Pons (tissue), 1 donor: Measurements from ENCODE around the gene CCDC183.
"Not testable (repeated sequence)": the region's sequence is repeated elsewhere in the genome, so short reads cannot be mapped to it uniquely, and the experiment has no call there.

Experiments
- DNase-seq: peaks from one replicate; pipeline ENCODE4 v3.0.0-alpha.2; 2016; ENCODE audit warnings: low spot score

Gene CCDC183

DNA sequence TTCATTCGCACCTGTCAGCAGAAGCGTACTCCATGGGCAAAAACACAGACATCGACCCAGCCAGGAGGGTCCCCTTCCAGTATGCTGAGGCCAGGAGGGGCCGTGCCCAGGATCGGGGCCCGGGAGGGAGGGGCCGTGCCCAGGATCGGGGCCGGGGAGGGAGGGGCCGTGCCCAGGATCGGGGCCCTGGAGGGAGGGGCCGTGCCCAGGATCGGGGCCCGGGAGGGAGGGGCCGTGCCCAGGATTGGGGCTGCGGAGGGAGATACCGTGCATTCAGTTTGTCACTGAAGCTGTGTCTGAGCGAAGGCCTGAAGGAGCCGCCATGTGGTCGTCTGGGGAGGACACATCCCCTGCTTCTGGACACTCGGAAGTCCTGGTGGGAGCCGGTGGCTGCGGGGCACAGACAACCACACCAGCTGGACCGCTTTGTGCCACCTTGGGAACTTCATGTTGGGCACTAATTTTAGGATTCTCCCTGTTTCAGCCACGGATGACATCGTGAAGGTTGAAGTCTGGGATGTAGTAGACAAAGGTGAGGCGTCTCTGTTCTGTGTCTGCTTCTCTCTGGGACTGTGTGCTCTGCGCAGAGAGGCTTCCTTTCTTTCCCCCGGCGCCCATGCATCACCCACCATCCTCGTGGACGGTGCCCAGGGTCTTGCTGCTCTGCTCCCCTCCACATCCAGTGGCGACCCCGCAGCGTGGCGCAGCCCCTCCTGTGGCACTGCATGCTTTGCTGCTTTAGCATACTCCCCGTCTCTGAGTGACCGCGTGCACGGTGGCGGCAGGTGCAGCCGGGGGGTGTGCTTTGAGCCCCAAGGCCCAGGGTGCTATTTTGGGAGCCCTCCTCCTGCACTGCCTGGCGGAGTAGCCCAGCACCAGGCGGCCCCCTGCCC, 29.4 kb downstream of the CCDC183 start:
- DNase-seq: no peak

DNA sequence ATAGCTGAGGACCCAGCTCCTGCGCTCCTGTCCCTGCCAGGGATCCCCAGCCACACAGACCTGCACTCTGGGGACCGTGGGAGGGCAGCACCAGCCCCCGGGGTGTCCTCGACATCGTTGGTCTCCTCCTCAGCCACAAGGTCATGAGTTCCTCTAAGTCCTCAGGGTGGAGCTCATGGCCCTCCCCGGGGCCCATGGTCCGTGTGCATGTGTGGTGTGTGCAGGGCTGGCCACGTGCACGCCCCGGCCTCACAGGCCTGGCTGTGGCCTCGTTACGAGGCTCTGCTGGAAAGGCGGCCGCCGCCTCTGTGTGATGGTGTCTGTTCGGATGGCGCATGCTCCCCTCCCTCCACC, 30.0 kb downstream of the CCDC183 start:
- no peak for DNase-seq

DNA sequence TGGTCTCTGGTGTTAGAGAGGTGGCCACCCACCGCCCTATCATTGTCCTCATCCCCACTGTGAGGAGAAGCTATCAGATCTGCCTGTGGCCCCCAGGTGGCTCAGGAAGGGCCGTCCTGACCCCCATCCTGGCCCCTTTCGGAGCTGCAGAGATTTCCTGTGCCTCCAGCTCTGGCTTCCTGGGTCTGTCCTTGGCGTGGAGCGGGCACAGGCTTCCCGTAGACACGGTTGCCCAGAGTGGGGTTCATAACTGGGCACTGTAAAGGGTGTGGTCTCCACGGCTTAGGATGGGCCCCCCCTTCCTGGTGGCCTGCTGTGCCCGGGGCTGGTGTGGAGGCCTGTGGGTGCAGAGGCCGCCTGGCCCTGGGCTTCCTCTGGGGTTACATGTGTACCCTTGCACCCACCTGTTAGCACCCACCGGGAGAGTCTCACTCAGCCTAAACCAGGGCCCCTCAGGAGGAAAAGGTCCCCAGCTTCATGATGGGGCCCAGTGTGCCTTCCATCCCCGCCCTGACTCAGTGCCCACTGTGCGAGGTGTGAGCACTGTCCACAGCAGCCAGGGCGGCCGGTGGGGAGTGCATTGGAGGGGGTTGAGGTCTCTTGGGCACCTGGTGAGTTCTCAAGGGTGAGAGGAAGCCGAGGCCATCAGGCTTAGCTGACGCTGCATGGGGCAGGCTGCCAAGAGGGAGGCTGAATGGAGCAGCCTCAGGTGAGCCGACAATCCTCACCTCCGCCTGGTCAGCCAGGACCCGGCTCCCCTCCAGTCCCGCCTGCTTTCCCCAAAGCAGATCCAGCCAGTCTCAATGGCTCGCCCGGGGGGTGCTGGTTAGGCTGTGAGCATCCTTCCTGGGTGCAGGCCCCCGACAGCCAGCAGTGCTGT, 30.8 kb downstream of the CCDC183 start:
- no peak for DNase-seq

DNA sequence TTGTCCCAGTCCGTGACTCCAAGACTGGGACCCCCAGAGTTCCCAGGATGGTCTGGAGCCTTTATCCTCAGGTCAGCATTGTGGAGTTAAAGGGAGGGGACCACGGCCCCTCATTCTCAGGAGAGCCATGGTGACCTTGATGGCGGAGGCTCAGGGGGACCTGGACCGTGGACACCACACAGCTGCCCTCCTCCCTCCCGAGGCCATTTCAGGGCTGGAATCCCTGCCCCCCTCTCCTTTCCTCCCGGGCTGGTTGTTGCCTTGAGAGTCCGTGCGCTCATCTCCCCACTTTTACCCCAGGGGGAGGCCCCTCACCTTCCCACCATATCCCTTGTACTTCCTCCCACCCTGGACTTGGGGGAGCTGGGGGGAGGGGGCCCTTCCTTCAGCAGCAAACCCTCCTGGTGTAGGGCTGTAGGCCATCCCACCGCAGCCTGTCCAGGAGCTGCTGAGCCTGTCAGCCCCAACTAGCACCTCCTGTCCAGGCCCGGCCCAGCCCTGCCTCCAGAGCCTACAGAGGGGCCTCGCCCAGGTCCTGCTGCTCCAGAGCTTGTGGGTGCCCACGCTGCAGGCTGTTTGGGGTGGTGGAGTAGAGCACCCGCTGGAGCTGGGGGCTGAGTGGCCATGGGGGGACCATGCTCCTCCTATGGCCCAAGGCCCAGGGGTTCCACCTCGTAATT, 31.8 kb downstream of the CCDC183 start:
- DNase-seq: no peak

DNA sequence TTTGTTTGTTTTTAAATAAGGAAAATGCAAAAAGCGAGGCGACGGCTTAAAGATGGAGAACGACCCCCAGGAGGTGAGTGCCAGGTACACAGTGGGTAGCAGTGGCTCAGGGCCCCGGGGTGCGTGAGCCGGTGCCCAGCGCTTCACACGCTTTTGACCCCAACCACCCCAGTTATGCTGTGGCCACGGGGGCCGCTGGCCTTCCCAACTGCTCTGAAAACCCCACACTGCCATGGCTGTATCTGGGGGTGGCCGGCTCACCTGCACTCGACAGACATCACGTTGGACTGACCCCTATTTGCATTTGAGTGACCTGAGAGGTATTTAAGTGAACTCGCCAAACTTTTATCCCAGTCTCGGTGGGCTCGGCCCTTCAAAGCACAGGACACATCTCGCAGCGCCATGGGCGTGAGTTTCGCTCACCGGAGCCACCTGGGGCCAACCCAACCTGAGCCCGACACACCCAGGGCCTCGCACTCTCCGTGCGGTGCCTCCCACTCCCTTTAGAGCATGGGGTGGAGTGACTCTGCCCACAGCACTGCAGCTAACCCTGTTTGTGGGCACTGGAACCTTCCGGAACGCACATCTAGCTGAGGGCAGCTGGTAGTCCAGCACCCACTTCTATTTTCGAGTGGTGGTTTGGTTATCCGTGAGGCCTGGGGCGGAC, 32.5 kb downstream of the CCDC183 start:
- no peak for DNase-seq

DNA sequence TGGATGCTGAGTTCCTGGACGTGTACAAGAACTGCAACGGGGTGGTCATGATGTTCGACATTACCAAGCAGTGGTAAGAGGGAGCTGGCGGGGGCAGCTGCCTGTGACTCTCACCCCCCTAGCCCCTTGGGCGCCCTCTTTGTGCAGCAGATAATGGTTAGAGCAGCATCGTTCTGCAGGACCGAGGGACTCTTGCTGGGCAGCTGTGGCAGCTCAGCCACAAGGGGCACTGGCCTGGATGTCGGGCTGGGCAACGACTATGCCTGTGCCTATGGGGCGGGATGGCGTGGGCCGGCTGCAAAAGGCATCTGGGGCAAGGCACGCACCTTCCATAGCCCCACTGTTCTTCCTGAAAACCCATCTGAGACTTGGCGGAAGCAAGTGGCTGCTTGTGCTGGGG, 33.3 kb downstream of the CCDC183 start:
- DNase-seq: no peak

DNA sequence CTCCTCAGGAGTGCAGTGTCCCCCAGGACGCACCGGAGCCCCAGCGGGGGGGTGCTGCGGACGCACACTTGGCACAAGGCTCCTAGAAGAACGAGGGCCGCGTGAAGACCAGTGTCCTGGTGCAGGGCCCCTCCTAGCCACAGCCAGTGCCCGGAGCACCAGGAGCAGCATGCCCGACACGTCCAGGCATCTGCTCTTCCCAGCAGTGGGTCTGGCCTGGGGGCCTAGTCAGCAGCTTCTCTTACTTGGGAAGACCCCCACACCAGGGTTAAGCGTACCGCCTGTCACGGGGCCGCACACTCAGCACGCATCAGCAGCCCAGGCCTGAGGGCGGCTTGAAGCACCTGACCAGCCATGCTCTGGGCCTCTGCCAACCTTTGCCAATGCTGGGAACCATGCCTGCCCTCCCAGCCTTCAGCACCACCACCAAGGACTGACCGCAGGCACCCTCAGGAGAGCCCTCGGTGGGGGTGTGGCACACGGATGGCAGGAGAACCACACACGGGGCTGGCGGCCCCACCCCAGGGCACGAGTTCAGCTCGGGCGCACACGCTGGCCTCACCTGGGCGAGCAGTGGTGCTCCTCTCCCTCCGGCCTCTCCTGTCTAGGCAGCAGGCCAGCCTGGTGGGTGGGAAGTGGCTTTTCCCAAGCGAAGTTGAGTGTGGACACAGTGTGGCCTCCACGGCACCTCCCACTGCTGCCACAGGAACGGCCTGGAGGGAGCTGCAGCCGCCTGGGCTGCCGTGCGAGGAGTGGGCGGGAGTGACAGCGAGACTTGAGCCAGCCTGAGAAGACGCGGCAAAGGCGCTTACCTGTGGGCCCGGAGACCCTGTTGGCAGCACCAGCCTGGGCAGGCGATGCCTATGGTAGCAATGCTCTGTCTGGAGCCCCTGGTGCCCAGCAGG, 34.1 kb downstream of the CCDC183 start:
- no peak for DNase-seq

DNA sequence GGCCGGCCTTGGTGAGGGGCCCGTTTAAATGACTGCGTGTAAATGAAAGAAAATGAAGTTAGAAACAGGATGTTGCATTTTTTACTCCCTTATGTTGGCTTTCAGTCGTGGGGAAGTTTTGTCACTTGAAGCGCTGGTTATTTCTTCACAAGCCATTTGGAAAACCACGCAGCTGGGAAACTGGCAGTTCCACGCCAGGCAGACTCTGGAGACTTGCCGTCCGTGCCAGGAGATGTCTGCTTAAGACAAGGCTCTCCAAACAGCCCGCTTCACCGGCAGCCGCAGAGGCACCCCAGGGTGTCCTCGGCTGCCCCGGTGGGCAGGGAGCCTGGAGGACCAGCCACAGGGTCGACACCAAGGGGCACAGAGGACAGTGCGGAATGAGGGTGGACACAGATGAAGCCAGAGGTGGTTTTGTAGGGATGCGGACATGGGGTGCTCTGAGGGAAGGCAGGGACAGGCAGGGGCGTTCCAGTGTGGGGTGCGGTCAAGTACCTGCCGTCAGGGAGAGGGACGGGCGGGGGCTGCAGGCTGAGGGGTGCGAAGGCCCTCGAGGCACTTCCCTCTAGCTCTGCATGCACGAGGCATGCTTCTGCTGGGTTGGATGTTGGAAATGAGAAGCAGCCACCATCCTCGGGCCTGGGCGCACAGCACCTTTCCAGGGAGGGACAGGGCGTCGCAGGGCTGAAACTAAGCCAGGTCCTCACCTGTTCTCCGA, 35.0 kb downstream of the CCDC183 start:
- no peak for DNase-seq

DNA sequence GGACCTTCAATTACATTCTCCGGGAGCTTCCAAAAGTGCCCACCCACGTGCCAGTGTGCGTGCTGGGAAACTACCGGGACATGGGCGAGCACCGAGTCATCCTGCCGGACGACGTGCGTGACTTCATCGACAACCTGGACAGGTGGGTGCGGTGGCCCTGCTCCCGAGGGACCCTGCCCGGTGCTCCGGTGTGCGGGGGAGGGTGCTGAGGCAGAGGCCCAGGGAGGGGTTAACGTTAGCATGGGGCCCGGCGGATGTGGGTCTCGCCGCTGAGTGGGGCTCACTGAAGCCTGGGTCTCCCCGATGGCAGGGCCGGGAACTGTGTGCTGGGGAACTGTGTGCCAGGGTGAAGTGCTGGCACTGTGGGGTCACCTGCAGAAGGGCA, 35.6 kb downstream of the CCDC183 start:
- DNase-seq: no peak

DNA sequence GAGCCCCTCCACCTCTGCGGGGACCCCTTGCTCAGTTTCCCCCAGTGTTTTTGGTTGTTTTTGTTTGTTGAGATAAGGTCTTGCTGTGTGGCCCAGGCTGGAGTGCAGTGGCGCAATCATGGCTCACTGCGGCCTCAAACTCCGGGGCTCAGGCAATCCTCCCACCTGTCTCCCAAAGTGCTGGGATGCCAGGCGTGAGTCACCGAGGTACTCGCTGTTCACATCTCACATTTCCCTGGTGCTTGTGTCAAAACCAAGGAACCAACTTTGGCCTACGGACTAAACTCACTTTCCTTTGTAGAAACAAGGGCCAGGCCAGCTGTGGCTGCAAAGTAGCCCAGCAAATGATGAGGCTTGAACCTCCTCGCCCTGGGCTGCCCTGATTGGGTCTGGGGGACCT, 36.4 kb downstream of the CCDC183 start:
- DNase-seq: no peak

DNA sequence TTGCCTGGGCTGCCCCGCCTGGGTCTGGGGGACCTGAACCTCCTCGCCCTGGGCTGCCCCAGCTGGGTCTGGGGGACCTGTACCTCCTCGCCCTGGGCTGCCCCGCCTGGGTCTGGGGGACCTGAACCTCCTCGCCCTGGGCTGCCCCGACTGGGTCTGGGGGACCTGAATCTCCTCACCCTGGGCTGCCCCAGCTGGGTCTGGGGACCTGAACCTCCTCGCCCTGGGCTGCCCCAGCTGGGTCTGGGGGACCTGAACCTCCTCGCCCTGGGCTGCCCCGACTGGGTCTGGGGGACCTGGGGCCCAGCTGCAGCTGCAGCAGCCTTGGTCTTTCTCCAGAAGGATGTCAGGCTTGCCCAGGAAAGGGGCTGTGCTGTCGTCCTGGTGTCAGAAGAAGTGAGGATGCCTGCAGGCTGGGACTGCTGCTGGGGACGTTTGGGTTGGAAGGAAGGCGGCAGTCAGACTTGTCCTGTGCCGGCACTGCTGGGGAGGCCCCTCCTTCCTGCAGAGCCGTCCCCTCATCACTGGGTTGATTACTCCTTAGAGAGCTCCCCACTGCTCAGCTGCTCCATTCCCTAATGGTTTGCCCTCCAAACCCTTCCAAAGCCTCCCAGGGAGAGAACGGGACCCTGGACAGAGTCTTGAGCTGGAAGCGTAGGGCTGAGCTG, 37.4 kb downstream of the CCDC183 start:
- DNase-seq: not testable (repeated sequence)

DNA sequence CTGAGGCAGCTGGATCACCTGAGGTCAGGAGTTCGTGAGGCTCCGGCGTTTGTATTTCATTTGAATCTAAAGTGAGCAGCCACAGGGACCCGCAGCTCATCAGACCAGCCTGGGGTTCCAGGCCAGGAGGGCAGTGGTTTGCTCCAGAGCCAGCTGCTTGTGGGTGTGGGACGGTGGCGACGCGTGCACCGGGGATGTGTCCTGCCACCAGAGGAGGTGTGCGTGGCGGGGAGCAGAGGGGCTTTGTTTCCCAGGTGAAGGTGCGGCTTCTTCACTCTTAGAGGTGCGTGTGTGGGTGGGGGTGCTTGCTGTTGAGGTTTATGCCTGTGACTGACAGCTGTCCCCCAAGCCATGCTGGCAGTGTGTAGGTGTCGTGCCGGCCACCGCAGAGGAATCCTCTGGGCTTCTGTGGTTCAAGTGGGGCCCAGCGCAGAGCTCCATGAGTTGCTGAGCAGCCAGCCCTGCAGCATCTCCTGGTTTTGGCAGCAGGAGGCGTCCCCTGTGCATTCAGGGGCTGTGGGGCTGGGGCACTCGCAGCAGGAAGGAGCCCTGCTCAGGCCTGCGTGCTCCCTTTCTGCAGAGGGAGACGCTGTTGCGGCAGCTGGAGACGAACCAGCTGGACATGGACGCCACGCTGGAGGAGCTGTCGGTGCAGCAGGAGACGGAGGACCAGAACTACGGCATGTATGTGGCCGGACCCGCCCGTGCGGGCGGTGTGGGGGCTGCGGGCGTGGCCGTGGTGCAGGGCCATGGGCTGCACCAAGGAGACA, 39.2 kb downstream of the CCDC183 start:
- DNase-seq: no peak

DNA sequence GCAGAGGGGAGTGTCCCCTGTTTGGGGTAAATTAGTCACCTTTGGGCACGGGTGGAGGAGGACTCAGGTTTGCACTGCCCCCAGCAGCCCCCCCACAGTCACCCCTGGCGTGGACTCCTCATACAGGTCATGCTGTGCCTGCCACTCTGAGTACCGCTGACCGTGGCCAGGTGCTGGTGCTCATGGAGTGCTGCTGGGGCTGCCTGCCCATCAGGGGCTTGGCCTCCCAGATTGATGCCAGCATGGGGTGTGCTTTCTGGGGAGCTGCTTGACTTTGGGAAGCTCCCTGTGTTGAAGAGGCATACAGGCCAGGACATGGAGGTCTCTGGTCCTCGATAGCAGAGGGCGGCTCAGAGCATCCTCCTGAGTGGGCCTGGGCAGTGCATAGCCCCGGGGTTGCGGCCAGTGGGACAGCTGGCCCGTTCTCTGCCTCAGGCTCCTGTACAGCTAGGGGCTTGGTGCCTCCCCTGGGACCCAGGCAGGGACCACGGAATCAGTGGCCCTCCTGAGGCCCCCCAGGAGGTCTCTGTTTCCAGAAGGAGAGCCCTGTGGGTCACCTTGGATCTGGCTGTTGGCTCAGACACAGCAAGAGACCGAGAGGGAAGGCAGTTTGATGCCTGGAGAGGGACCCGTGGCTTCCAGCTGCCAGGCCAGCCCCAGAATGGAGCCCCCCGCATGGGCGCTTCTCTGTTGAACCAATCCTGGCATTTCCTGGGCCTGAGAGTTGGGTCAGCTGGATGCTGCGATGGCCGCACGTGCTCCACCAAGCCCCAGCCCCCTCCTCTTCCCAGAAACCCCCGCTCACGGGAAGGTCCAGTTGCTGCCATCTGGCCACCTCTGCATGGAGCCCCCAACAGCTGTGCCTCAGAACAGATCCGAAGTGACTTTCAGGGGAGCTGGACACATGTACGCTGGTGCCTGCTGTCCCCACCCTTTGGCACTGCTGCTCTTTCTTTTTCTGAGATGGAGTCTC, 40.1 kb downstream of the CCDC183 start:
- no peak for DNase-seq

DNA sequence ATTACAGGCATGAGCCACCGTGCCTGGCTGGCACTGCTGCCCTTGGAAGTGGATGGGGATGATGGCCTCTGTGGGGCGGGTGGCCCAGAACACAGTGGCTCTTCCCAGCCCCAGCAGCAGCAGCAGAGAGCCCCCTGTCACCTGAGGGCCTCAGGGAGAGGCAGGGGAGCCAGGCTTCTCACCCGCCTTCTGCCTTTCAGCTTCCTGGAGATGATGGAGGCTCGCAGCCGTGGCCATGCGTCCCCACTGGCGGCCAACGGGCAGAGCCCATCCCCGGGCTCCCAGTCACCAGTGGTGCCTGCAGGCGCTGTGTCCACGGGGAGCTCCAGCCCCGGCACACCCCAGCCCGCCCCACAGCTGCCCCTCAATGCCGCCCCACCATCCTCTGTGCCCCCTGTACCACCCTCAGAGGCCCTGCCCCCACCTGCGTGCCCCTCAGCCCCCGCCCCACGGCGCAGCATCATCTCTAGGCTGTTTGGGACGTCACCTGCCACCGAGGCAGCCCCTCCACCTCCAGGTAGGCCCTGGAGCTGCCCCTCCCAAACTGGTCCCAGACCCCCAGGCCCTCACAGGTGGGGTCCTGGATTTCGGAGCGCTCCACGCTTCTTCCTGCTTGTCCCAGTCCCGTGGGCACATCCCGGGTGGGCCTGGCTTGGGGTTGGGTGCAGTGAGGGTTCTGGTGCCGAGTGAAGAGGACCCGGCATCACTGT, 41.2 kb downstream of the CCDC183 start:
- no peak for DNase-seq

DNA sequence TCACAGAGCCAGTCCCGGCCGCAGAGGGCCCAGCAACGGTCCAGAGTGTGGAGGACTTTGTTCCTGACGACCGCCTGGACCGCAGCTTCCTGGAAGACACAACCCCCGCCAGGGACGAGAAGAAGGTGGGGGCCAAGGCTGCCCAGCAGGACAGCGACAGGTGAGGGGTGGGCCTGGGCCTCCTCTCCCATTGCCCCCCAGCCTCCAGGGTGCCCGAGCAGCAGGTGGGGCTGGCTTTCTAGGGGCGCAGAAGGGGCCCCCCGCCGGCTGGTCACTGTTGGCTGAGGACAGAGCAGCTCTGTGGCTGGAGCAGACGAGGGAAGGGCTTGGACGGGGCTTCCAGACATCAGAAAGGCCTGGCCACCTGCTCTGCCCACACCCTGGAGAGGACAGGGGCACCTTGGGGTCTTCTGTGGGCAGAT, 41.7 kb downstream of the CCDC183 start:
- DNase-seq: not testable (repeated sequence)

DNA sequence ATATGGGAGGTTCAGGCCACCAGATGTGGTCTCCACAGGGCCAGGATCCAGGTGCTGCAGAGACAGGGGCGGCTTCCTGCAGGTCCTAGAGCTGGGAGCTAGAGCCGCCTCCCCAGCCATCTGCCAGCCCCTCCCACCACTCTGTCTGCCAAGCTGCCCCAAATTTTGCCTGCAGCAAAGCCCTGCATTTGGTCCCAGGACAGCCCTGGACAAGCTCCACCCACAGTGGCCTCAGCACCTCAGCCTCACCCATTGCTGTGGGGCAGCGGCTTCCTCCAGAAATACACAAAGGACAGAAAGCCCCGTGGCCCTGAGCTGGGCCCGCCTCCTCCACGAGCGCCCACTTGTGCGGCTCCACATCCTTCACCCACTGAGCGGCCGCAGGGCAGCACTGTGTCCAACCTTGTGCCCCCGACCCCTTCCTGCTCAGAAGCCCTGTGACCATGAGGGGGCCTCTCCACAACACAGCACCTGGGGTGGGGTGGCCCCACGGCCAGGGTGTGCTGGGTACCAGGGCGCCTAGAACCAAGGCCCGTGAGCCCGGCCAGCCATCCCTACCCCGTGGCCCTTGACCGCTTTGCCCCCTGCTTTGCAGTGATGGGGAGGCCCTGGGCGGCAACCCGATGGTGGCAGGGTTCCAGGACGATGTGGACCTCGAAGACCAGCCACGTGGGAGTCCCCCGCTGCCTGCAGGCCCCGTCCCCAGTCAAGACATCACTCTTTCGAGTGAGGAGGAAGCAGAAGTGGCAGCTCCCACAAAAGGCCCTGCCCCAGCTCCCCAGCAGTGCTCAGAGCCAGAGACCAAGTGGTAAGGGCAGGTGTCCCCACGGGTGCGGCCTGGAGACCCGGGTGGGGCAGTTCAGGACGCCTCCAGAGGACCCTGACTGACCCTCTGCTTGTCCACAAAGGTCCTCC, 42.4 kb downstream of the CCDC183 start:
- DNase-seq: no peak
